HG02981 (cell line): ENCODE measurements around the gene VSIG10L2.

Experiments
- ATAC-seq: cut with Tn5 transposase; IDR thresholded peaks from one replicate; pipeline ENCODE4 v1.9.1; 2021; ENCODE audit warnings: mild to moderate bottlenecking, moderate library complexity; ENCODE audit not compliant: unreplicated experiment

The VSIG10L2 gene

DNA sequence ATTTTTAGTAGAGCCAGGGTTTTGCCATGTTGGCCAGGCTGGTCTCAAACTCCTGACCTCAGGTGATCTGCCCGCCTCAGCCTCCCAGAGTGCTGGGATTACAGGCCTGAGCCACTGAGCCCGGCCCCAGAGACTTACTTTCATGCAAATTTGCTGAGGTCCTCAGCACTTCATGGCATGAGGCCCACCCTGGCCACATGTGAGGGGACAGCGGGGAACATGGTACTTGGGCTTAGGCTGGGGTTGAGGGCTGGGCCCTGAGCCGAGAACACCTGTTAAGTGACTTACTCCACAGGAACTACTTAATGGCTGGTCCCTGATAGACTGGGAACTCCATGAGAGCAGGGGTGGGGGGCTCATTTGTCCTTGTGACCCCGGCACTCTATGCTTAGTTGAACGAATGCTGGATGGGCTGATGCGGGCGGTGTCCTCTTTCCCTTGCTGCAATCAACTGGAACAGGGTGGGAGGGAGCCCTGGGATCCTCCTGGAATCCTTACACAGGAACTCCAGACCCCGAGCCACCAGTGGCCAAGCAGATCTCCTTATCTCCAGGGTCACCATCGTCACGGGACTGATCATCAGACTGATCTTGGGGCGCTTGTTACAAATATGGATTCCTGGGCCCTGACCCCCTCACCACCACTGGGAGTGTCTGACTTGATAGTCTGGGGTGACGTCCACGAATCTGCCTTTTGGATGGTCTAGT, 1.0 kb downstream of the VSIG10L2 start:
- no peak for ATAC-seq

DNA sequence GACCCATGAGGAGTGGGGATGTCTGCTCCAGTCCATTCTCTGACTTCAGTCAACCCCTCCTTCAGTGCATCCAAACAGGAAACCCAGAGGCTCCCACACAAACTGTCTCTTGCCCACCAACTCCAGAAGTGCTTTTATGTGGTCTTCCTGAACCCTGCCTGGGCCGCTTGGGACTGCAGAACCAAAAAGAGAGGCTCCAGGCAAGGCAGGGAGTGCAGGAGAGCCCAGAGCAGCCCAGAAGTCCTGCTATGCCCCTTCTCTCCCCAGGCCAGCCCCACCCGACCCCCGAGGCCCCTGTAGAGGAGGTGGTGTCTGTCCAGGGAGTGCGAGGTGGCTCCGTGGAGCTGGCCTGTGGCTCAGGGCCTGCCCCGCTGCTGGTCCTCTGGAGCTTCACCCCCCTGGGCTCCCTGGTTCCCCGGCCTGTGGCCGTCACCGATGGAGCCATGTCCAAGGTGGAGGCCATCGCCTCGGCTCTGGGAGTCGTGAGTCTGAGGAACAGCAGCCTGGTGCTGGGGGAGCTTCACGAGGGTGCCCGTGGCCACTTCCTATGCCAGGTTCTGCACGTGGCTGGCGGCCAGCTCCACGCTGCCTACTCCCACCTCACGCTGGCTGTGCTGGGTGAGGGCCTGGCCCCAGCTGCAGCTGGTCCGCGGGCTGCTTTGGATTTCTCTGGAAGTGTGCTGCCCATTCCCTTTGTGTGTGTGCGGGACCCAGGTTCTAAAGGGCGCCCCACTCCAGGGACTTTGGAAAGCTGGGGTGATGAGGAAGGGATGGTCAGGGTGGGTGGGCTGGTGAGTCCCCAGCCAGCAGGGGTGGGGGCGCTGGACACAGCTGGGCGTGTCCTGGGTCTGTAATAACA, 1.8 kb downstream of the VSIG10L2 start:
- no peak for ATAC-seq

DNA sequence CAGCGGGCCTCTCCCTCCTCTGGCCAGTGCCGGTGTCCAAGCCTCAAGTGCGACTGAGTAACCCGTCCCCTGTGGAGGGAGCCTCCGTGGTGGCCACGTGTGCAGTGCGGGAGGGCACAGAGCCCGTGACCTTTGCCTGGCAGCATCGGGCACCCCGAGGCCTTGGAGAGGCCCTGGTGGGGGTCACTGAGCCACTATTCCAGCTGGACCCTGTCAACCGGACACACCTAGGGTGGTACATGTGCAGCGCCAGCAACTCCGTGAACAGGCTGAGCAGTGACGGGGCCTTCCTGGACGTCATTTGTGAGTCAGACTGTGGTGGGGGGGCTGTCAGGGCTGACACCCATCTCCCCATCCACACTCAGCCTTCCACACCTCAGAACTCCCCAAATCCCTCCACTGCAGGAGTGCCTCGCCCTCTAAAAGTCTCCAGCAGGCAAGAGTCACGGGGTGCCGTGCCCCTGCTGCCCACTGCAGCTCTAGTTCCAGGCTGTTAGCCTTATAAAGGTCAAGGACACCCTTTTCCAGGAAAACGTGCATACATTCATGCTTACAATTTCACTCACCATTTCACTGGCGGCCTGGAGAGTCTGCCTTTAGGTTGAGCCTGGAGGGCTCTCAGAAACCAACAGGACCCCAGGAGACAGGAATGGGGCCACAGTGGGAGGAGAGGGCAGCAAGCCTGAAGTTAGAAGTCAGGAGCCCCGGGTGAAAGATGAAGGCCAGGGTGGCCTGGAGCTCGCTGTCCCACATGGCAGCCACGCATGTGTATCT, 2.6 kb downstream of the VSIG10L2 start:
- no peak for ATAC-seq

DNA sequence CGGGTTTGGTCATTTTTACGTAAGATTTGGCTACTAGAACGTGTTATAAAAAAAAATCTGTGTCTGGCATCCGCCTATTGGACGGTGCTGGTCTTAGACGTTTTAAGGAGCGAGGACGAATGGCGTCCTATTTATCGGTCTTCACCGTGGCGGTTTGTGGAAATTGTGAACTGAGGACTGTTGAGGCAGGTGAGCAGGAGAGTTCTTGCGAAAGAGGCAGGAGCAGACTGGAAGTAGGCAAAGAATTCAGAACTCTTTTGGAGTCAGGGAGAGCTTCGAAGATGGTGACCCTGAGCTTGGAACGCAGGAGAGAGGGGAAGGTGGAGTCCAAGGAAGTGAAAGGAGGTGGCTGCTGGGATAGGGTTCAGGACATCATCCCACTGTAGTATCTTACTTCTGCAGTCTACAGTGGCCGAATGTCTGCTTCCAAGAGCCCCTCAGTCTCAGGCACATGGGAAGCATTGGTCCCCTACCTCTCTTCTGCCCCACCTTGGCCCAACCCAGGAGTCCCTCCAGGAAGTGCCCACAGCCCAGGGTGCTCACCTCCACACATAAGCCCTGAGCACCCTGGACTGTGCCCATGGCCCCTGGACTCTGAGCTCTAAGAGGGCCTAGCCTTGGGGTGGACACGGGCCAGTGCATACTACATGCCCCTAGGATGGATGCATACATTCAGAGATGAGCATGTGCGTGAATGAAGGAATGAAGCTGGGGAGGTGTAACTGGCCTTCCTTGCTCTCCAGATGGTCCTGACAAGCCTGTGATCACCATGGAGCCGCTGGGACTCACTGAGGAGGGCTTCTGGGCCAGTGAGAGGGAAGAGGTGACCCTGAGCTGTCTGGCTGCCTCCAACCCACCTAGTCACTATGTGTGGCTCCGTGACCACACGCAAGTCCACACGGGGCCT, 3.7 kb downstream of the VSIG10L2 start:
- ATAC-seq = no peak

DNA sequence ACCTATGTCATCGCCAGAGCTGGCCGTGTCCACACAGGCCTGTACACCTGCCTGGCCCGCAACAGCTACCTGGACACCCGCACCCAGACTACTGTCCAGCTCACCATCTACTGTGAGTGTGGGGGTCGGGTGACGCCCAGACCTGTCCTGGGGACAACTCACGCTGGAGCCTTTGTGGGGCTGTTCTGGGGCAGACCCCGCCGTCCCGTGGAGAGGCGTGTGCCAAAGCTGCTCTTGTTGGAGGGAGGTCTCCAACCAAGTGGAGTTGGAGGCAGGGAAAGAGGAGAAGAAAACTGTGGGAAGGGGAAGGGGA, 4.3 kb downstream of the VSIG10L2 start:
- no peak for ATAC-seq

DNA sequence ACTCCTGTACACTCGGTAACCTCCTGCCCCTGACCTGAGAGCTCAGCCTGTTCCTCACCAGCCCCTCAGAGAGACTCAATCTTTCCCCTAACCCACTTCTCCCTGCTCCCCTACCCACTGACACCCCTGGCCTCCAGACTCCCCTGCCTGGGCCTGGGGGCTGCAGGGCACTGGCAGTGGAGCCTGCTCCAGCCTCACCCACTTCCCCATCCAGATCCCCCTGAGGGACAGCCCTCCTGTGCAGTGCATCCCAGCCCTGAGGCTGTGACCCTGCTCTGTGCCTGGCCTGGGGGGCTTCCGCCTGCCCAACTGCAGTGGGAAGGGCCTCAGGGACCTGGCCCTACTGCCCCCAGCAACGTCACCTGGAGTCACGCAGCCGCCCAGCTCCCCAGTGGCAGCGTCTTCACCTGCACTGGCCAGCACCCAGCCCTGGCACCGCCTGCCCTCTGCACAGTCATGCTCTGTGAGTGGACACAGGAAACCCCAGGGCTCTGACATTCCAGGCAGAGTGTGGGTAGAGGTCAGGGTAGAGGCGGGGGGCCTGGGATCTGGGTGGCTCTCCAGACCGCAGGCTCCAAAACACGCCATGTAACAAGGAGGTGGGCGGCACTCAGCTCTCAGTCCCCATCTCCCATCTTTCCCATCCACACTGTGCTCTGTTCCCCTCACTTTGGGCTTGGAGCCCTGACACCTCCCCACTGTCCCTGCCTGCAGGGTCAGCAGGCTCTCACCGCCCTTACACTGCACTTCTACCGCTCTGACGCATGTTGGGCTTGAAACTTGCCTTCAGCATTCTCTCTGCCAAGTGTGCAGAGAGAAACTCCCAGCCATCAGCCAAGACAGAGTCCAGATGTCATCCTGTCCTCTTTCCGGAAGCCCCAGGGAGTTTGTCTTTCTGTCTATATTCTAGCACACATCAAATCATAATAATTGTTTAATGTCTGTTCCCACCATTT, 5.1 kb downstream of the VSIG10L2 start:
- ATAC-seq = no peak

DNA sequence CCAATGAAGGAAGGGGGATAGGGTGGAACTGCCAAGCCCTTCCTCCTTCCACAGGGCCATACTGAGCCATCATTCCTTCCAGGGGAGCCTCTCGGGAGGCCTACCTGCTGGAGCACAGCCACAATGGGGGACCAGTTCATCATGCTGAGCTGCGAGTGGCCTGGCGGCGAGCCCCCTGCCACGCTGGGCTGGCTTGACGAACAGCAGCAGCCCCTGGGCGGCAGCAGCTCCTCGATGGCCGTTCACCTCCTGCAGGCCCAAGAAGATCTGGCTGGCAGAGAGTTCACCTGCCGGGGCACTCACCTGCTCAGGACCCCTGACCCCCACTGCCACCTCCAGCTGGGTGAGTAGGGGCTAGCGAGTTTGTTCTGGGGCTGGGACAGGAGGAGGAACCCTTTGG, 5.9 kb downstream of the VSIG10L2 start:
- ATAC-seq = no peak

DNA sequence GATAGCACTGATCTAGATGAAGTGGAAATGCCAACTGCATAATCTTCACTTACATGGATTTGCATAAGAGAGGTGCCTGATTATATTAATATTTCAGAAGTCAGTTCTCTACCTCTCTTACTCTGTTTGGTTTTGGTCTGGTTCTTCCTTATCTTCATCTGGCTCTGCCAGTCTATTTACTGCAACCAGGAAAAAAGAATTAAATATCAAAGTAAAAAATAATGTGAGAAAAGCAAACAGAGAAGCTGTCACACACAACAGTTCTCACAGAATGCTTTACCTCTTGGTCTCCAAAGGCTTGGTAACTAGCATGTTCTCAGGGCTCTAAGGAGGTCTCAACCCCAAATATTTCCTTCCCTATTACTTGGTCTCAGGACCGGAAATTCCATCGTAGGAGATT, 6.7 kb downstream of the VSIG10L2 start:
- ATAC-seq = no peak

DNA sequence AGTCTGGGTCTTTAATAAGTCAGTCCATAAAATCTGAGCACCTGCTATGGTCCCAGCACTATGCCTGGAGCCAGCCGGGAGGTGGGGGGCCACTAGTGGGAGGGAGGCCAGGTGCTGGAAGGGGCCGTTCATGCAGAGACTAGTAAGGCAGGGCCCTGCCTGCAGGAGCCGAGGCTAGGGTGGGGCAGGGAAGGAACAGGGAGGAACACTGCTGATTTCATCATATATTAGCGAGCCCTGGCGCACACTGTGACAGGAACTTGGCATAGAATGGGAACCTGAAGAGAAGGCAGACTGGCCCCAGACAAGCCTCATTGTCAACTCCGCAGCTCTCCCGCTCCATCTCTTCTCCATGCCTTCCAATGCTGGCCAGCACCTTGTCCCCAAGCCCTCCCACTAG, 7.1 kb downstream of the VSIG10L2 start:
- ATAC-seq = no peak

DNA sequence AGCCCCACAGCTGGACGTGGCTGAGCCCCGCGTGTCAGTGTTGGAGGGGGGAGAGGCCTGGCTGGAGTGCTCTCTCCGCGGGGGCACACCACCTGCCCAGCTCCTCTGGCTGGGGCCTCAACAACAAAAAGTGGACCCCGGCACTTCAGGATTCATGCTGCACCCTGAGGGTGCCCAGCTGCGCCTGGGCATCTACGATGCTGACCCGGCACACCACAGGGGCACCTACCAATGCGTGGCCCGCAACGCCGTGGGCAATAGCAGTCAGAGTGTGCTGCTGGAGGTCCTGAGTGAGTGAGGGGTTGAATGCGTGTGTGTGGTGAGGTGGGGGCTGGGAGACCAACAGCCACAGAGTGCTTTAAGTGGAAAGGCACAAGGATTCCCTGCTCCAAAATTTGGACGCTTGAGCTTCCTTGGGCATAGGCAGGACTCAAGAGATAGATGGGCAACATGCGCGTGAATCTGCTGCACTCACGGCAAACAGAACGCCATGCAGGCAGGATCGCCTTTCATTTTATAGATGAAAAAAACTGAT, 7.6 kb downstream of the VSIG10L2 start:
- no peak for ATAC-seq

DNA sequence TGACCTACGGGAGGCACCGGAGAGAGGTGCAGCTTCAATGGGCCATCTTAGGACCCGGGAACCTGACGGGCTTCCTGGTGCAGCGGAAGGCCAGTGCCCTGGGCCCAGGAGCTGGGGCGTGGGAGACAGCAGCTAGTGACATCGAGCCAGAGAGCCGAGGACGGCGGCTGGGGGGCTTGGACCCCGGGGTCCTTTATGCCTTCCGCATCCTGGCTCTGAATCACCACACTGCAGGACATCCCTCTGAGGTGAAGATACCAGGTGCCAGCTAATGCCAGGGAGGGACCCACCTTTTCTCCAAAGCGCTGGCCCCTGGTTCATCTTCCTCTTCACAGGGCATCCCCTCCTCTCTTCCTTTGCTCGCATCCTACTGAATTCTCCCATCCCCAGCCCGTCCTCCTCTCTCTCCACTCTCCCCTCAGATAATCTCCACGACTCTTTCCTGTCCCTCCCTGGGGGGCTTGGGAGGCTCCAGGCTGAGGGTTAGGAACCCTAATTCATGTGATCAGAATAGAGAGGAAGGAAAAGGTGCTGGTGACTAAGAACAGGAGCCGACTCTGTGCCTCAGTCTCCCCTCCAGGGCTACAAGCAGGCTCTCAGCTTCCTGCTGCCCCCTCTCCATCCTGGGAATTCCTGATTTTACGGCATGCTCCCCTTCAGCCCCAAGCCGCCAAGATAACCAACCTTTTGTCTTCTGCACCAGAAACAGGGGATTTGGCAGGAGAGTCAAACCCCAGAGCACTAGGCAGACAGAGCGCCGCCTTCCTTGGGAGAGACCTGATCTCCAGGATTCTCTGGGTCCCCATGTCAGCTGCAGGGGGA, 8.5 kb downstream of the VSIG10L2 start:
- ATAC-seq = no peak

DNA sequence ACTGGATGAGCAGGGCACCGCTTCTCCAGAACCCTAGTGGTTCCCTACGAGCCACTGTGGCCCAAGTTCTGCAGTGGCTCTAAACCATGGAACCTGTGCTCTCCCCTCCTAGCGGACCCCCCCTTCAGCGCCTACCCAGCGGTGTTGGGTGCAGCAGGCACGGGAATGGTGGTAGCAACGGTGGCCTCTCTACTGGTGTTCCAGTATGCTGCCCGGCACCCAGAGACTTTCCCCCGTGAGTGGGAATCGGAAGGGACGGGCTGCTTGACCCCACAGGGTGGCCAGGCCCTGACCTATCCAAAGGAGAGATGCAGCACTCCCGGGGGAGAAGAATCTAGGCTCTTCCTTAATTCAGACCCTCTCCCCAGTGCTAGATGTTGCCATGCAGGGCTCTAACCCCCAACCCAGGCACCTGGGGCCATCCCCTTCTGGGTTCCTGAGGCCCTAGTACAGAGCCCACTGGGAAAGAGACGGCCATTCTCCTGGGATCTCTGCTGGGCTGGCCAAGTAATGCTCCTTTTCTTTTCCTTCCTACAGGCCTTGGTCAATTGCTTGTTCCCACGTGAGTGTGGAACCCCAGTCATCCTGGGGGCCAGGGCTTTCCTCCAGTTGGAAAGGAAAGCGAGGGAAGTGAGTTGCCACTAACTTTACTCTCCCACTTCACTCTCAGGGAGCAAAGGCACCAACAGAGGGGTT, 9.2 kb downstream of the VSIG10L2 start:
- ATAC-seq = no peak

DNA sequence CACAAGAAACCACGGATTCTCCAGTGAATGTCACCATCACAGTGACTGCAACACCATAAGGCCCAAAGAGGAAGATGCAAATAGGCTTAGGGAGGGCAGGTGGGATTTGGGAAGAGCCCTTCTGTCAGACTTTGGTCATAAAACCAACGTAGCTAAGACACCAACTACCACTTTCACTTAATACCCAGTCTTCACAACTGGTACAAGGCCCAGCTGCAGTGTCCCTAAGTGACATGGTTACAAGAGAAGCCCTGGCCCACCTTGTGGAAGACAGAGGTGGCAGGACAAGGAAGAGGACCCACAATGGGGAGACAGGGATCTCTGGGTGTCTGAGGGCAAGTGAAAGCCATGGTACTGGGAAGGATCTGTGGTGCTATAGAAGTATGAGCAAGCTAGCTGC, 10.0 kb downstream of the VSIG10L2 start:
- ATAC-seq = no peak

DNA sequence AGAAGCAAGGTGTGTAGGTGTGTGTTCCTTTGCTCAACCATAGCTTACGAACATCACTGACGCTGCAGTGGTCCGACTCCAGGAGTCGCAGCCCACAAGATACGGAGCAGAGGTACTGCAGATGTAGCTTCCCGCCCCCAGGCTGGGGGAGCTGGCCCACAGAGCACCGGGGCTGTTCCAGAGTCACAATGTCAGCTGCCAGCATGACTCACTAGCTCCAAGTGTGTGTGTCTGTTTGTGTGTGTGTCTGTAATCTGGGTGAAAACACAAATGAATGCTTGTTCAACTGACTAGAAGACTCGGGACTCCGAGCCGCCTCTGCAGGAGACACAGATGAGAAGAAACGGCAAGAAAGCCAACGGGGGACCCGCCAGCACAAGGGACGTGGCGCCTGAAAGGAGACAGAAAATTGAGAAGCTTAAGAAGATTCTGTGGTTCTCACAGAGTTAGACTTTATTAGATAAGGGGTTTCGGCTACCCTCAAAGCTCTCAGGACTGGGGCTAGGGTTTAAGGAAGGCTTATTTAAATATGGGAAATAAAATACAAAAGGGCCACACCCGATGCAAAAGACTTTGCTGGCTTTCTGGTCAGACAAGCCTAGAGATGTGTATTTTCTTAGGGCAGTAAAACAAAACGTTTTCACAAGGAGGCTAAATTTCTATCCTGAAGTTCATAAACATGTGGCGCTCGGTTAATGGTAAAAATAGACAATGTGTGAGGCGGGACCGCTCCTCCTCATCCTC, 10.7 kb downstream of the VSIG10L2 start:
- ATAC-seq = no peak

DNA sequence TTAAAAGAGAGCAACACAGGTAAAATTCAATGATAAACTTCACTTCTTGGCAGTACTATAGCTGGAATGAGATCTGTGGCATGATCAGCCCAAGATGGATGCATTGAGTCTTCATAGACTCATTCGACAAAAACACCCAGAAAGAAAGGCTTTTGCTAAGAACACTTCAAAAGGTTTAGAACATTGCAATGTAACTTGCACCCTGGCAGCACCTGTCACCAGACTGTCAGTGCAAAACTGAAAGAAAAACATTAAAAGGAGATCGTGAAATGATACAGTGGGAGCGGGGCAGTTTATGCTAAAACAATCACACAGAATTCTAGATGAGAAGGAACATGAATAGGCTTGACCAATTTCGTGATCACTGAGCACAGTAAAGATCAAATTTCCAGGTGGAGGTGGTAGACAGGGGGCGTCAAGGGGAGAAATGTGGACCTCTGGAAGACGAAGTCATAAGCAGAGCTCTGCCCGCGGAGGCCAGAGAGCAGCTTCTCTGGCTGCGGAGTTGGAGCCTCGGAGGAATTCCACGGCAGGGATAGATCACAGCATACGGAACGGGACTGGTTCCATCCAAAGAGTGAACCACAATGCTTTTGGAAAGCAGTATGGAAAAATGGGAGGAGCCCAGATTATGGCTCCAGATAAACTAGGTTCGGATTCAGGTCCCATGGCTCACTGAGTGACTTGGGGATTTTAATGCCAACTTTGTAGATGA, 11.9 kb downstream of the VSIG10L2 start:
- no peak for ATAC-seq

DNA sequence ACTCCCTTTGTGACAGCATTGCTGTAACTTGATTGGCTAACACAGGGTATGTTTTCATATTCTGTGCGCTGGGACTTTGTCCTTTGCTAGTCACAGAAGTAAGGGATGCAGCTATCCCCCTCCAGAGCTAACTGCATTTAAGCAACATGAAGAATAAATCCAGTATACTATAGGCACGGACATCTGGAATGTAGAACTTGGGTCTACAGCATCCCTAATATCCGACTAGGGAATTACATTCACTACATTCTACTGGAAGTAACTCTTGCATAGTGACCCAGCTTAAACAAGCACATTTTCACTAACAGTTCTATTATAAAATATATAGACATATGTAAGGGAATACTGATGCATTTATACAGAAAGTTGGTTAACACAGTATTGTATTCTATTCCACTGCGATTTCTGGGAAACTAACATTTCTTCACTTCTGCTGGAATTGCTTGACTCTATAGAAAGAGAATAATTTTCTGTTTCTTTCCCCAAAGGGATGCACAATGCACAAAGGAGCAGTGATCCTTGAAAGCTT, 13.1 kb downstream of the VSIG10L2 start:
- no peak for ATAC-seq
